ENCODE results near the gene ZBTB16. TPM values are rescaled to one million over a fixed set of nuclear protein-coding genes. Genes with fewer than 3 reads are reported as not detected.

The ZBTB16 gene
- total and polyA plus RNA-seq, 10 donors: 1.5 to 85.6 (median 42.1) TPM

DNA sequence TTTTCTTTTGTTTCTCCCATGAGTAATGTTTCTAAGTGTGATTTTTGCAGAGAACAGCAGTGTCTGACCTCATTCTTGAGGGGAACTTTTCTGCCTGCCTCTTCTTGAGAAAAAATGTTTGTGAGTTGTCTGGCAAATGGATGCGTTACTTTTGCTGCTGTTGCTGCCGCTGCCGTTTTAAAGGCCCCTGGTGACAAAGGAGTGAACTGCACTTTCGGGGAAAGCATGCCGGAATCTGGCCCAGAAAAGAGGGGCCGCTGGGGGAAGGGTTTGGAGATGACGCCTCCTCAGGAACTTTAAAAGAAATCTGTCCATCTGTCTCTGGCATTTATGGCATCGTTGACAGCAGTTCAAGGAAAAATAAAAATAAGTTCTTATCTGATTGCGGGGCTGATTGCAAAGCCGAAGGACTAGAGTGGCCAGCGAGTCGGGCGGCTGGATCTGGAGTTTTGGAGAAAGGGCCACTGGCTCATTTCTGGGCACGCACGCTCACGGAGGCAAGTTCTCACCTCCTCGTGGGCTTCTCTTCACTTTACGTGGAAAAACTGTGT is 16.5 kb downstream of the ZBTB16 start:
- WGBS, 5 donors: 53 to 67% (median 59%) methylated on average over 18 of the region's 18 CpGs
- H3K4me1 ChIP-seq: peaks cover 68 to 100% (median 94%) of the 10 kb centered on the region in 6 donors
- H3K4me3 ChIP-seq: peak overlapping the region in 1 of 8 donors; percentile 18
- TF ChIP-seq POLR2AphosphoS5 (IDR thresholded peaks at IDR 0.05) (peak in 1 of 3 donors; percentile 41), POLR2A (IDR thresholded peaks at IDR 0.05) (no peak)
- TF ChIP-seq, protein P1, sequence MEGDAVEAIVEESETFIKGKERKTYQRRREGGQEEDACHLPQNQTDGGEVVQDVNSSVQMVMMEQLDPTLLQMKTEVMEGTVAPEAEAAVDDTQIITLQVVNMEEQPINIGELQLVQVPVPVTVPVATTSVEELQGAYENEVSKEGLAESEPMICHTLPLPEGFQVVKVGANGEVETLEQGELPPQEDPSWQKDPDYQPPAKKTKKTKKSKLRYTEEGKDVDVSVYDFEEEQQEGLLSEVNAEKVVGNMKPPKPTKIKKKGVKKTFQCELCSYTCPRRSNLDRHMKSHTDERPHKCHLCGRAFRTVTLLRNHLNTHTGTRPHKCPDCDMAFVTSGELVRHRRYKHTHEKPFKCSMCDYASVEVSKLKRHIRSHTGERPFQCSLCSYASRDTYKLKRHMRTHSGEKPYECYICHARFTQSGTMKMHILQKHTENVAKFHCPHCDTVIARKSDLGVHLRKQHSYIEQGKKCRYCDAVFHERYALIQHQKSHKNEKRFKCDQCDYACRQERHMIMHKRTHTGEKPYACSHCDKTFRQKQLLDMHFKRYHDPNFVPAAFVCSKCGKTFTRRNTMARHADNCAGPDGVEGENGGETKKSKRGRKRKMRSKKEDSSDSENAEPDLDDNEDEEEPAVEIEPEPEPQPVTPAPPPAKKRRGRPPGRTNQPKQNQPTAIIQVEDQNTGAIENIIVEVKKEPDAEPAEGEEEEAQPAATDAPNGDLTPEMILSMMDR (IDR thresholded peaks at IDR 0.05 in 8 of 11, conservative IDR thresholded peaks at IDR 0.05 in 3 of 11): peak; percentile 36 to 78 (median 64)
- intact Hi-C loops (cut with DNase I; ENCODE audit: low total_unique reads): no loop called here
- peaks cover 0 to 46% (median 0%) of the 10 kb centered on the region in 6 donors for H3K36me3 ChIP-seq
- peaks cover 0 to 9% (median 0%) of the 10 kb centered on the region in 7 donors for H3K27me3 ChIP-seq (replicated peaks in 1 of 7)
- peak overlapping the region in 7 of 8 donors; percentile 13 to 79 (median 65) for H3K27ac ChIP-seq
- DNase-seq: no peak
- H3K9me3 ChIP-seq: no peaks in the 10 kb centered on the region

DNA sequence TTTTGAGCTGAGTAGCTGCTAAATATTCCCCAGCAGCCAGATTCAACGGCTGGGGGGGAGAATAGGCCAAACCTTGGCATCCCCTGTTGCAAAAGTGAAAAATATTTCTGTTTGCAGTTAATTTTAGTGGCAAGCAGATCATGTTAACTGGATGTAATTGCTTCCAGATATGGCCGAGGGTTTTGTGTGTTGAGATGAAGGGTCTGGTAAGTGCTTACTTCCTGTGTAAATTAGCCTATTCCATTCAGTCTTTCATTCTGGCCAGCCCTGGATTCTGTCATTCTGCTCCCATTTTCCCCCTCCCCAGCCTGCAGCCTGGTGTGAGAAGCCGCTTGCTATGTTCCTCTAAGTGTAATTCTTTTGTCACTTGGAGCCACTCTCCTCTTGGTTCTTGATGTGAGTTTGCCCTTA is 17.4 kb downstream of the ZBTB16 start:
- Histone ChIP-seq H3K27ac (peak overlapping the region in 6 of 8 donors; percentile 2 to 79 (median 66)), H3K27me3 (replicated peaks in 1 of 7) (peaks cover 0 to 9% (median 0%) of the 10 kb centered on the region in 7 donors), H3K4me3 (peak overlapping the region in 1 of 8 donors; percentile 15), H3K36me3 (peaks cover 0 to 39% (median 0%) of the 10 kb centered on the region in 6 donors), H3K4me1 (peaks cover 72 to 100% (median 97%) of the 10 kb centered on the region in 6 donors), H3K9me3 (no peaks in the 10 kb centered on the region)
- intact Hi-C loops (cut with DNase I; ENCODE audit: low total_unique reads): no loop called here
- WGBS, 5 donors: 33 to 49% (median 37%) methylated on average over 3 of the region's 3 CpGs
- TF ChIP-seq POLR2A (IDR thresholded peaks at IDR 0.05): no peak
- TF ChIP-seq, protein P1 (IDR thresholded peaks at IDR 0.05 in 8 of 11, conservative IDR thresholded peaks at IDR 0.05 in 3 of 11): no peak
- no peak for TF ChIP-seq POLR2AphosphoS5 (IDR thresholded peaks at IDR 0.05)
- DNase-seq: no peak

DNA sequence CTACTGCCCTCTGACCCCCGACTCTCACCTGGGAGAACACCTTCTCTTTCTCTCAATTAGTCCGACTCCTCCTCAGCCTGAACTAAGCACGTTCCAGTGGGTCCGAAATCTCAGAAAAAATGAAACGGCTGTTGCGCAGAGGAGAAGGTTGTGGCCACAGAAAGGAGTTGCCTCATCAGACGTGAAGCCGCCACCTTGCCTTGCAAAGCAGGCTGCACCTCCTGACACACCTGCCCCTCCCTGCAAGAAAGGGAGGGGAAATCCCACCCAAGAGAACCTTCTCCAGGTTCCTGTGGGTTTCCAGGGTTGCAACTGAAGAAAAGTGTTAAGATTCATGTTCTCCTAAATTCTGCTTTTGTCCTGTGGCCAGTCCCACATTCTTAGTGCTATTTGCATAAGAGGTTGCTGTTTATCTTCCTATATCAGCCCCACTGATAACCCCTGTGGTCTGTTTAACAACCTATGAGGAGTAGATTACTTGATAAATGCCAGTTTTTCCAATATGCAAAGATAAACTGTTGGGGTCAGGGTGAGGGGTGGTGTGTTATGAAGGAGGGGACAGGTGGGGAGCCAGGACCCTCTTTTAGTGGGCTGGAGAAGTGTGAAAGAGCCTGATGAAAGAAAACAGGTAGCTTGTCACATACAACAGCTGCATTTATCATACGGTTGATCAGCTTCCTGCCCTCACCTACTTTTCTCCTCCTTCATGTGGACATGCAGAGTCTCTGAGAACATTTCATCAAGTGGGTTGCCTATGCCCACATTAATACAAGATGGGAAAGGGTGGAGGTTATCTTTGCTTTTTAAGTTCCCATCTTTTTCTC is 18.2 kb downstream of the ZBTB16 start:
- TF ChIP-seq, protein P1 (IDR thresholded peaks at IDR 0.05 in 8 of 11, conservative IDR thresholded peaks at IDR 0.05 in 3 of 11): no peak
- TF ChIP-seq POLR2A (IDR thresholded peaks at IDR 0.05): no peak
- peak in 1 of 3 donors; percentile 38 for TF ChIP-seq POLR2AphosphoS5 (IDR thresholded peaks at IDR 0.05)
- 38 to 66% (median 44%) methylated on average over 9 of the region's 9 CpGs for WGBS, 5 donors
- Histone ChIP-seq H3K4me3 (peak overlapping the region in 1 of 8 donors; percentile 15), H3K27me3 (replicated peaks in 1 of 7) (peaks cover 0 to 14% (median 0%) of the 10 kb centered on the region in 7 donors), H3K27ac (peak overlapping the region in 7 of 8 donors; percentile 2 to 79 (median 58)), H3K9me3 (no peaks in the 10 kb centered on the region), H3K36me3 (peaks cover 0 to 37% (median 0%) of the 10 kb centered on the region in 6 donors), H3K4me1 (peaks cover 73 to 100% (median 96%) of the 10 kb centered on the region in 6 donors)
- intact Hi-C loops (cut with DNase I; ENCODE audit: low total_unique reads): no loop called here
- DNase-seq: no peak

DNA sequence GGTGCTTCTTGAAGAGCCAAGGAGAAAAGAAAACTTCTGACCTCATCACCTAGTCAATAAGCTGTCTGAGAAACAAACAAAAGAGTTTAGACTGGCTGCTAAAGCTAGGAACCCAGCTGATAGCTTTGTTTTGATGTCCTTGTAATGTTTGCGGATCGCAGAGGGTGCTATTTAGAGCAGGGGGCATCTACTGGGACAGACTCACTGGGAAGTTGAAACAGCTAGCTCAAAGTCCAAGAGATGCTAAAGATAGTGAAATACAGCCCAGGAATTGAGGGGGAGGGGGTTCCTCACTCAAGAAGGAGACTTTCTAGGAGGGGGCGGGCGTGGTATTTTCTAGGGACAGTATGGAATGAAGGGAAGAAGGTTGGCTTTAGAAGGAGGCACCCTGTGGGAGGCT is 18.9 kb downstream of the ZBTB16 start:
- WGBS, 5 donors: 89 to 95% (median 92%) methylated on average over 4 of the region's 4 CpGs
- Histone ChIP-seq H3K9me3 (no peaks in the 10 kb centered on the region), H3K27me3 (replicated peaks in 1 of 7) (peaks cover 0 to 22% (median 0%) of the 10 kb centered on the region in 7 donors), H3K4me1 (peaks cover 70 to 100% (median 98%) of the 10 kb centered on the region in 6 donors), H3K4me3 (no peak overlapping the region), H3K36me3 (peaks cover 0 to 45% (median 0%) of the 10 kb centered on the region in 6 donors), H3K27ac (peak overlapping the region in 6 of 8 donors; percentile 50 to 79 (median 66))
- TF ChIP-seq POLR2AphosphoS5 (IDR thresholded peaks at IDR 0.05) (no peak), POLR2A (IDR thresholded peaks at IDR 0.05) (no peak)
- TF ChIP-seq, protein P1 (IDR thresholded peaks at IDR 0.05 in 8 of 11, conservative IDR thresholded peaks at IDR 0.05 in 3 of 11): no peak
- intact Hi-C loops (cut with DNase I; ENCODE audit: low total_unique reads): no loop called here
- DNase-seq: no peak

Measured in spleen (tissue), 11 donors.